Fibroblast of villous mesenchyme (primary cell): ENCODE data around the gene COIL. TPM values are rescaled to one million over a fixed set of nuclear protein-coding genes. Genes with fewer than 3 reads are reported as not detected.

Source experiments
- DNase-seq: peaks from one replicate; pipeline ENCODE4 v3.0.0-alpha.2; 2010; ENCODE audit warnings: low read depth
- H3K4me3 ChIP-seq: 2 replicates; pipeline ENCODE4 v1.5.1; 2011; ENCODE audit warnings: low read depth, mild to moderate bottlenecking, low read length
- total RNA-seq: library from RNA; depleted of rRNA; stranded (reverse); fragments of >200 nt; gene quantifications from 2 replicates; pipeline ENCODE4 v1.2.3, GENCODE V29; 2012
- TF ChIP-seq, protein P1 (sequence below): IDR thresholded peaks from 2 replicates; pipeline ENCODE4 v1.5.1; 2012; ENCODE audit warnings: low read depth, mild to moderate bottlenecking, low read length; ENCODE audit not compliant: insufficient read depth

Gene COIL
- total RNA-seq, 1 donor: 17.7 TPM

DNA sequence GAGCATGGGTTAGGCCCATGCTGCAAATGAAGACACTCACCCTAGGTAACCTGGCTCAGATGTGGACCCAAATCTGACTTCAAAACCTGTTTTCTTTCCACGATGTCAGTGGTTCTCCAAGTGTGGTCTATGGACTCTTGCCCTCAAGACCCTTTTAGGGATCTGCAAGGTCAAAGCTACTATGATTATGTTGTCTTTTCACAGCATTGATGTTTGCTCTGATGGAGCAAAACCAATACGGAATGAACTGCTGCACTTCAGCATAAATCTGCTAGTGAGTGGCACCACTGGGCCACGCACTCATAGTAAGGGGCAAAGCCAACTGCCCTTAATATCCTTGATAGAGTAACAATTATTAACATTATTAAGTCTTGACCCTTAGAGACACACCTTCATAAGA lies 25.4 kb downstream of the COIL start:
- TF ChIP-seq, protein P1, sequence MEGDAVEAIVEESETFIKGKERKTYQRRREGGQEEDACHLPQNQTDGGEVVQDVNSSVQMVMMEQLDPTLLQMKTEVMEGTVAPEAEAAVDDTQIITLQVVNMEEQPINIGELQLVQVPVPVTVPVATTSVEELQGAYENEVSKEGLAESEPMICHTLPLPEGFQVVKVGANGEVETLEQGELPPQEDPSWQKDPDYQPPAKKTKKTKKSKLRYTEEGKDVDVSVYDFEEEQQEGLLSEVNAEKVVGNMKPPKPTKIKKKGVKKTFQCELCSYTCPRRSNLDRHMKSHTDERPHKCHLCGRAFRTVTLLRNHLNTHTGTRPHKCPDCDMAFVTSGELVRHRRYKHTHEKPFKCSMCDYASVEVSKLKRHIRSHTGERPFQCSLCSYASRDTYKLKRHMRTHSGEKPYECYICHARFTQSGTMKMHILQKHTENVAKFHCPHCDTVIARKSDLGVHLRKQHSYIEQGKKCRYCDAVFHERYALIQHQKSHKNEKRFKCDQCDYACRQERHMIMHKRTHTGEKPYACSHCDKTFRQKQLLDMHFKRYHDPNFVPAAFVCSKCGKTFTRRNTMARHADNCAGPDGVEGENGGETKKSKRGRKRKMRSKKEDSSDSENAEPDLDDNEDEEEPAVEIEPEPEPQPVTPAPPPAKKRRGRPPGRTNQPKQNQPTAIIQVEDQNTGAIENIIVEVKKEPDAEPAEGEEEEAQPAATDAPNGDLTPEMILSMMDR: no peak
- no peak overlapping the region for H3K4me3 ChIP-seq
- DNase-seq: no peak

DNA sequence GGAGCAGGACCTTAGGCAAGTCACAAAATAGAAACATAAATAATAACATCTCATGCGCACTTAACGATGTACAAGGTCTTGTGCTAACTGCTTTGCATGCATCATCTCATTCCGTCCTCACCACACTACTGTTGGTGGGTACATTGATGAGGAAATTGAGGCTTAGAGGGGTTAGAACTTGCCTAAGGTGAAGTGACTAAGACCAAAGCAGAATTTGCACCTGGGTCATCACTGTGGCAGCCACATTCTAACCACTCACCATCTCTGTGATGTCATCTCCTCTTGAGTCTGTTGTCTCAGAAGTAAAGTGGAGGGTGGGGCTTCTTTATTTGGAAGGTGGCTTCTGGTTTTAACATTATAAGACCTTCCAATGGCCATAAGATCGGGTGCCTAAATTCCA lies 26.6 kb downstream of the COIL start:
- DNase-seq: no peak
- no peak overlapping the region for H3K4me3 ChIP-seq
- TF ChIP-seq, protein P1: no peak

DNA sequence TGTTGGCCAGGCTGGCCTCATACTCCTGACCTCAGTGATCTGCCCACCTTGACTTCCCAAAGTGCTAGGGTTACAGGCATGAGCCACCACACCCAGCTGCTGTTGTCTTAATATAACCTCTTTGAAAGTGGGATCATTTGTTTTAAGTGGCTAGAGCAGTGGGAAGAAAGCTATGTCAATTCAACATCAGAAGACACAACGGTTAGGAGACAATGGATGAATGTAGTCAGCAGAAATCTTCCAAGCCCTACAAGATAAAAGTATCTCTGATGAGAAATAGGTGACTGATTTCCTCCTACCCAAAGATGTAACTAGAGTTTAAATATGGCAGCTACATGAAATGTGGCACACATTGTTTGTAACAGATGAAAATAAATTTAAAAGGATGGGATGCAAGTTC lies 27.0 kb downstream of the COIL start:
- no peak for DNase-seq
- no peak overlapping the region for H3K4me3 ChIP-seq
- TF ChIP-seq, protein P1: no peak

DNA sequence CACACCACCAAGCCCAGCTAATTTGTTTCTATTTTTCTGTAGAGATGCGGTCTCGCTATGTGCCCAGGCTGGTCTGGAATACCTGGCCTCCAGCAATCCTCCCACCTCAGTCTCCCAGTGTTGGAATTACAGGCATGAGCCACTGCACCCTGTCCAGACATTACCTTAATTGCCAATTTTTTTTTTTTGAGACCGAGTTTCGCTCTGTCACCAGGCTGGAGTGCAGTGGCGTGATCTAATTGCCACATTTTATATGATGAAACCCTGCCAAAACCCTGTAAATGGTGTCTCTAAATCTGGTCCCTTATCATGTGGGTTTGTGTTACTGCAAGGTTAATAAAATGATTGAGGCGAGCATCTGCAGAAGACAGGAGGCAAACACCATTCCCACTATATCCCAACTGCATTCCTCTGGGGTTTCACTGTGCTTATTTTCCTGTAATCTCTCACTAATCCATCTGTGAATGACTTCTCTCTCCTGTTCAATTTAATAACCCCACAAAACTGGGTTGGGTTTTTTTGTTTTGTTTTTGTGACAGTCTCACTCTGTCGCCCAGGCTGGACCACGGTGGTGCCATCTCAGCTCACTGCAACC lies 27.6 kb downstream of the COIL start:
- TF ChIP-seq, protein P1: no peak
- no peak overlapping the region for H3K4me3 ChIP-seq
- DNase-seq: no peak

DNA sequence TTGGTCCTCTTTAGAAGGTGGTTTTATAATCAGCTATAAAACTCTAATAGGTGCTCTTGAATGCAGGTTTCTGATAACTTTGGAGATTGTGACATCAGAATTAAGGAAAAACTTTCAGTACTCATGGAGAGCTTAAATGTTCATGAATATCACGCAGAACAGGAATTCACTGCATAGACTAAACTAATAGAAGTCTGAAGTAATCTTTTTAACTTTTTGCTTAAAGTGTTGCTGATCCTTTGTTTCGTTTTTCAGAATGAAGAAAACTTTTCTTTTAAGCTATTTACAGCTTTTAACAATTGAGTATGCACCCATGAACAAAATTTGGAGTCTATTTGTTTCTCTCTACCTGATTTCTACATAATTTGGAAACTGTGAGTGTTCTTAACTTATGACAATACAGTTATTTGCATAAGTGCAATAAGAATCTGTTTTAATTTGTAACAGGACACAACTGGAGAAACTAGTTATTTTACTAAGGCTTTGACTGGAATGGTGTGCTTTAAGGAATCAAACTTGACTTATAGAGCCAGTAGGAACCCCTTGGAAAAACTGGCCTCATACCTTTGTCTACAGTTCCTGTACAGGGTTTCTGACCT lies 30.0 kb downstream of the COIL start:
- no peak overlapping the region for H3K4me3 ChIP-seq
- TF ChIP-seq, protein P1: no peak
- DNase-seq: no peak

DNA sequence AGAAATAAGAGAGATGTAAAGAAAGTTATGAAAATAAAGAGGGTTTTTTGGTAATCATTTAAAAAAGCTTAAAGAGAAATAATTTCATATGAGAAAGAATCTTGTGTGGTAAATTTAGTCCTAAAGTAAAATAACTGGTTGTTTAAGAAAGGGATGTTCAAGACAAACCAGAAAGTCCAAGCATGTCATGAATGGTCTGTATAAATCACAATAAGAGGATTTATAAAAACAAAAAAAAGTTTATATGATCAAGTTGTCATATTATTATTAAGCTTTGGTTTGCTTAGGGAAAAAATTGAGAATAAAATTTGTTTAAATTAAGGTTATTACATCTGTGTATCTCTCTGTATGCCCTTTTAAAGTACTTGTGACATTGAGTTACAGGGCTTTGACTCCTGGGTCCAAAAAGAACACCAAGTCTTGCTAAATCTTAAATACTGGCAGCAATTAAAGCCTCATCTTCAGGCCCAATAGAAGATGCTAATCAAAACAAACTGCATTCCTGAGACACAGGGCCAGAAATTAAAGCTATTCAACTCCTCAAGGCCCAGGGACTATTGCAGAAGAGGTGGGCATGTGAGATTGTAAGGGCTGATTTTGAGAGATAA lies 31.4 kb downstream of the COIL start:
- TF ChIP-seq, protein P1: no peak
- no peak for DNase-seq
- no peak overlapping the region for H3K4me3 ChIP-seq
